T-helper 1 cell treated with Interleukin-12 subunit alpha and Interleukin-12 subunit beta and Interleukin-4 antibody, amounts not matched to agents 30 μg/mL and 1 μg/mL, for 36 hours (primary cell): ENCODE data around the gene PBX2.
A peak's percentile ranks its signal among the peaks of the same experiment; 100 is the strongest.
"Not testable (repeated sequence)": the region's sequence is repeated elsewhere in the genome, so short reads cannot be mapped to it uniquely, and the experiment has no call there.

Source experiments
- H3K27ac Mint-ChIP-seq: one replicate; pipeline ENCODE4 v1.8.0; 2021; ENCODE audit warnings: mild to moderate bottlenecking, mixed read lengths
- H3K27me3 Mint-ChIP-seq: one replicate; pipeline ENCODE4 v1.8.0; 2021; ENCODE audit warnings: low read depth, mixed read lengths
- H3K36me3 Mint-ChIP-seq: one replicate; pipeline ENCODE4 v1.8.0; 2021; ENCODE audit warnings: low read depth, mixed read lengths
- H3K4me1 Mint-ChIP-seq: one replicate; pipeline ENCODE4 v1.8.0; 2021; ENCODE audit warnings: low read depth, mixed read lengths
- H3K4me3 Mint-ChIP-seq: one replicate; pipeline ENCODE4 v1.8.0; 2021; ENCODE audit warnings: mild to moderate bottlenecking, moderate library complexity, mixed read lengths
- H3K9me3 Mint-ChIP-seq: one replicate; pipeline ENCODE4 v1.8.0; 2021; ENCODE audit warnings: mixed read lengths

PBX2 gene

GRCh38 chr6:32186151-32186840 lies 3.7 kb downstream of the PBX2 start:
- H3K9me3 Mint-ChIP-seq, H3K27me3 Mint-ChIP-seq: not testable (repeated sequence)
- Mint-ChIP-seq H3K4me1 (peaks cover 28% of the 10 kb centered on the region), H3K4me3 (peak overlapping the region; percentile 57), H3K27ac (peak overlapping the region; percentile 89), H3K36me3 (peaks cover 54% of the 10 kb centered on the region)

DNA sequence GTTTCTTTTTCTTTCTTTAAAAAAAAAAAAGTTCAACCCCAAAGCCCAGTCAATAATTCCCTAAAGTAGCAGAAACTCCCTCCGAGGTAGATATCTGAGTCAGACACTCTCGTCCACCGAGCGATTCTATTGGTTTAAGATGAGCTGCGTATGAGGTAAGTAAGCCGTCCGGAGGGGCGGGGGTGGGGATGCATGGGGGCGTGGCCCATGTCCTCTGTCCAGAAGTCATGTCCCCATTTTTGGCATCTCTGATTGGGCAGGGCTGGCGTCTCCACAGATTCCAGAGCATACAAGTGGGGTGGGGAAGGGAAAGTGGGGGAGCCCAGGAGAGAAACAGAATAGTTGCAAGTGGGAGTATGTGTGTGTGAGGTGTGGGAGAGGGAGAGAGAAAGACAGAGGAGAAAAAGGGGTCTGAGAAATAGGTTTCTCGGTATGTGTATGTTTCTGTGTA lies 4.3 kb downstream of the PBX2 start:
- H3K4me1 Mint-ChIP-seq: peaks cover 30% of the 10 kb centered on the region
- H3K4me3 Mint-ChIP-seq: peak overlapping the region; percentile 56
- not testable (repeated sequence) for H3K27me3 Mint-ChIP-seq, H3K9me3 Mint-ChIP-seq
- peaks cover 52% of the 10 kb centered on the region for H3K36me3 Mint-ChIP-seq
- peak overlapping the region; percentile 89 for H3K27ac Mint-ChIP-seq

DNA sequence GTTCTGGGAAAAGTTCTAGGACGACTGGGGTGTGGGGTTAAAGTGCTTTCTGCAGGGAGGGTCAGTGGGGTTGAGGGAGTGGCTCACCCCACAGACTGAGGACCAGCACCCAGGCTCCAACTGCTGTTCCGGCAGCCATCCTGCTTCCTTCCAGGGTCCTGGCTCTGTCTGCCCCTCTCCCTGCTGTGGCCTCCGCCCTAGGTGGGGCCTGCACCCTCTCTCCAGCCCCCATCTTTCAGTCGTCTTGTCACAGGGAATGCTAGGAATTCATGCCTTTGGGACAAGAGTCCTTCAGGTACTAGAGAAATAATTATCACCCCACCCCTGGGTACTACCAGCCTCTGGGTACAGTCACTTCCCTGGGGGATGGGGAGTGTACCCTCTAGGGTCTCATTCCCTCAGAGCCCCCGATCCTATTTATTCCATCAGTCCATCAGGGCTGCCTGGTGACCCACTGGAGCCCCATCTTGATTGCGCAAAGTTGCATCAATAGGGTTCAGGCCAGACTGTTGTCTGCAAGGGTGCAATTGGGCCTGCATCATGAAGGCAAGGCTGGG lies 5.8 kb downstream of the PBX2 start, which contains the start of gene AGER:
Gene AGER (minus strand): TSS at position 170 of the 557 bp plus-strand sequence. CDS start 31 bp downstream, at position 139.
- Mint-ChIP-seq H3K4me3 (no peak within 1 kb of the TSS), H3K9me3 (no peaks in the 10 kb centered on the region), H3K4me1 (peaks cover 38% of the 10 kb centered on the region)

GRCh38 chr6:32183483-32184083 lies 6.4 kb downstream of the PBX2 start:
- H3K4me1 Mint-ChIP-seq: peaks cover 38% of the 10 kb centered on the region
- no peaks in the 10 kb centered on the region for H3K9me3 Mint-ChIP-seq
- no peaks in the 10 kb centered on the region for H3K27me3 Mint-ChIP-seq
- peaks cover 47% of the 10 kb centered on the region for H3K36me3 Mint-ChIP-seq
- H3K27ac Mint-ChIP-seq: no peak overlapping the region
- H3K4me3 Mint-ChIP-seq: no peak overlapping the region

More for the DNA sequence above, 5.8 kb downstream of the PBX2 start, which contains the start of gene AGER:
- Mint-ChIP-seq H3K27ac (no peak within 1 kb of the TSS), H3K36me3 (peaks cover 53% of the 10 kb centered on the region), H3K27me3 (no peaks in the 10 kb centered on the region)

DNA sequence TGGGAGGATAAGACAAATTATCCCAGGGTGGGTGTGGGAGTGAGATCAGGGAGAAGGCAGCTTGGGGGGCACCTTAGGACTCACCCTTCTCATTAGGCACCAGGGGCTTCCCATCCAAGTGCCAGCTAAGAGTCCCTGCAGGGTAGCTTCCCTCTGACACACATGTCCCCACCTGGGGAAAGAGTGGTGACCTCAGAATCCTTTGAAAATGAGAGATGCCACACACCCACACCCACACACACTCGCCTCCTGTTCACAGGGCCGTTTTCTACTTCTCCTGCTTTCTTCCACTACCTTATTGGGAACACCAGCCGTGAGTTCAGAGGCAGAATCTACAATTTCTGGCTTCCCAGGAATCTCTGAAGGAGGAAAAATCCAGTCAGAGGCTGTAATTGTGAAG lies 7.0 kb downstream of the PBX2 start:
- H3K27ac Mint-ChIP-seq: no peak overlapping the region
- peaks cover 47% of the 10 kb centered on the region for H3K36me3 Mint-ChIP-seq

GRCh38 chr6:32182555-32182981 lies 7.4 kb downstream of the PBX2 start:
- H3K4me3 Mint-ChIP-seq: no peak overlapping the region
- no peaks in the 10 kb centered on the region for H3K9me3 Mint-ChIP-seq
- H3K27me3 Mint-ChIP-seq: no peaks in the 10 kb centered on the region
- no peak overlapping the region for H3K27ac Mint-ChIP-seq
- peaks cover 38% of the 10 kb centered on the region for H3K4me1 Mint-ChIP-seq
- H3K36me3 Mint-ChIP-seq: peaks cover 46% of the 10 kb centered on the region

More for the DNA sequence above, 7.0 kb downstream of the PBX2 start:
- no peak overlapping the region for H3K4me3 Mint-ChIP-seq
- no peaks in the 10 kb centered on the region for H3K27me3 Mint-ChIP-seq
- no peaks in the 10 kb centered on the region for H3K9me3 Mint-ChIP-seq
- peaks cover 38% of the 10 kb centered on the region for H3K4me1 Mint-ChIP-seq

DNA sequence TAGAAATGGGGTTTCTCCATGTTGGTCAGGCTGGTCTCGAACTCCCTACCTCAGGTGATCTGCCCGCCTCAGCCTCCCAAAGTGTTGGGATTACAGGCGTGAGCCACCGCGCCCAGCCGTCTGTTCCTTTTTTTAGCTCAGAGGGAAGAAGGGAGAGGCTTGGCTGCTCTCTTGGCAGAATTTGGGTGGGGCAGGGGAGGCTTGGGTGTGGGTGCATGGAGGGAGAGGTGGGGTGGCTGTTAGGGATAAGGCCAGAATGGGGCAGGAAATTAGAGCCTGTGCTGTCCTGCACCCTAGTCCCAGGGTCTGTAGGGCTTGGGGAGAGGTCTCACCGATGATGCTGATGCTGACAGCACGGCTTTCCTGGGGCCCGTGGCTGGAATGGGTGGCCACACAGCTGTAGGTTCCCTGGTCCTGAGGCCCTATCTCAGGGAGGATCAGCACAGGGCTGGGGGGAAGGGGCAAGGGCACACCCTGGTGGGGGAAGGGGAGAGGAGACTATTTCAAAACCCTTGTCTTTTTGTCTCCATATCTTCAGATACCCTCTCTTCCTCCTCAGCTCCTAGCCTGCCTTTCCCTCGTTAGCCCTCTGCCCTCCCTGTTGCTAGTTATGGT lies 8.0 kb downstream of the PBX2 start:
- Mint-ChIP-seq H3K4me1 (peaks cover 38% of the 10 kb centered on the region), H3K36me3 (peaks cover 40% of the 10 kb centered on the region), H3K27me3 (no peaks in the 10 kb centered on the region), H3K9me3 (no peaks in the 10 kb centered on the region), H3K4me3 (no peak overlapping the region), H3K27ac (no peak overlapping the region)

GRCh38 chr6:32181148-32181702 lies 8.8 kb downstream of the PBX2 start:
- Mint-ChIP-seq H3K36me3 (peaks cover 32% of the 10 kb centered on the region), H3K27ac (no peak overlapping the region), H3K9me3 (no peaks in the 10 kb centered on the region), H3K4me1 (peaks cover 39% of the 10 kb centered on the region), H3K27me3 (no peaks in the 10 kb centered on the region), H3K4me3 (no peak overlapping the region)

- Mint-ChIP-seq H3K4me3 (peak overlapping the region; percentile 38), H3K36me3 (peaks cover 26% of the 10 kb centered on the region), H3K4me1 (peaks cover 40% of the 10 kb centered on the region), H3K9me3 (no peaks in the 10 kb centered on the region), H3K27me3 (no peaks in the 10 kb centered on the region), H3K27ac (peak overlapping the region; percentile 23)
Observed at GRCh38 chr6:32179766-32180405, 10.1 kb downstream of the PBX2 start.

GRCh38 chr6:32178547-32179440 lies 11.2 kb downstream of the PBX2 start:
- peak overlapping the region; percentile 99 for H3K4me3 Mint-ChIP-seq
- peaks cover 27% of the 10 kb centered on the region for H3K36me3 Mint-ChIP-seq
- H3K9me3 Mint-ChIP-seq: no peaks in the 10 kb centered on the region
- no peaks in the 10 kb centered on the region for H3K27me3 Mint-ChIP-seq
- peaks cover 49% of the 10 kb centered on the region for H3K4me1 Mint-ChIP-seq
- H3K27ac Mint-ChIP-seq: peak overlapping the region; percentile 99

GRCh38 chr6:32177788-32178546 lies 12.0 kb downstream of the PBX2 start, which contains the start of gene RNF5:
Gene RNF5 (plus strand): TSS chr6:32178405. CDS start chr6:32178512, 107 bp downstream.
- Mint-ChIP-seq H3K4me1 (peaks cover 57% of the 10 kb centered on the region), H3K9me3 (no peaks in the 10 kb centered on the region), H3K36me3 (peaks cover 25% of the 10 kb centered on the region), H3K4me3 (peak within 1 kb of the TSS; percentile 99), H3K27ac (peak within 1 kb of the TSS; percentile 99), H3K27me3 (no peaks in the 10 kb centered on the region)

GRCh38 chr6:32177183-32177787 lies 12.7 kb downstream of the PBX2 start:
- Mint-ChIP-seq H3K9me3 (no peaks in the 10 kb centered on the region), H3K36me3 (peaks cover 20% of the 10 kb centered on the region), H3K27ac (peak overlapping the region; percentile 99), H3K4me1 (peaks cover 61% of the 10 kb centered on the region), H3K27me3 (no peaks in the 10 kb centered on the region), H3K4me3 (peak overlapping the region; percentile 99)
